Measurements from ENCODE around the gene ATP10A. TPM values are rescaled to one million over a fixed set of nuclear protein-coding genes. Genes with fewer than 3 reads are reported as not detected.

ATP10A gene
- polyA plus RNA-seq, 3 donors = 0.71 to 3.9 (median 0.92) TPM

DNA sequence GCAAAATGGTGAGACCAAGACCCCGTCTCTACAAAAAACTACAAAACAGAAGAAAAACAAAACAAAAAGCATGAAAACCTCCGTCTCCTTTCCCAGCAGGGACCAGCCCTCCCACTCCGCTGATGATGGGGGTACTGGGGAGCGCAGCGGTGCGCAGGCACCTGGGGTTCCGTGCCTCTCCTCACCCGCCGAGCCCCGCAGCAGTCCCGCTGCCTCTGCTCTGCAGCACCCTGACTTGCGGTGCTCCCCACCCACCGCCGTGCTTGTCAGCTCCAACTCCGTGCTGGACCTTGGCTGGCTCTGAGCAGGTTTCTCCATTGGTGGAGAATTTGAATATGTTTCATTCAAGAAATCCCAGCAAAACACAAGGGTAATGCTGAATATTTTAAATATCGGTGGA is 46.7 kb upstream of the ATP10A start:
- WGBS (ENCODE audit: insufficient coverage) = 99% methylated on average over 10 of the region's 16 CpGs
- no peak overlapping the region for H3K4me3 Mint-ChIP-seq
- DNase-seq = no peak
- Histone ChIP-seq H3K4me3 (replicated peaks in 1 of 3; ENCODE audit: low read depth in 2 of 3, low read length in 3 of 3) (no peak overlapping the region), H3K9ac (ENCODE audit: insufficient read depth, low read length, poor library complexity, severe bottlenecking) (no peak overlapping the region), H3K4me2 (replicated peaks; ENCODE audit: extremely low read depth, low read length, poor library complexity, severe bottlenecking) (no peak overlapping the region), H3K27ac (ENCODE audit: low read depth in 1 of 2, low read length in 2 of 2) (no peak overlapping the region), H4K20me1 (ENCODE audit: insufficient read depth, low read length) (no peaks in the 10 kb centered on the region), H3K4me1 (ENCODE audit: control insufficient read depth in 1 of 2, insufficient read depth in 2 of 2, low read length in 2 of 2) (no peaks in the 10 kb centered on the region), H3K27me3 (ENCODE audit: control insufficient read depth in 2 of 2, insufficient read depth in 2 of 2, low read length in 2 of 2) (no peaks in the 10 kb centered on the region), H3K36me3 (replicated peaks in 1 of 2; ENCODE audit: control insufficient read depth in 1 of 2, insufficient read depth in 2 of 2, low read length in 2 of 2) (no peaks in the 10 kb centered on the region), H3K9me3 (replicated peaks in 1 of 2; ENCODE audit: control insufficient read depth in 1 of 2, insufficient read depth in 1 of 2, low read length in 2 of 2) (no peaks in the 10 kb centered on the region), H3K79me2 (ENCODE audit: insufficient read depth, low read length) (no peaks in the 10 kb centered on the region), H2AFZ (ENCODE audit: insufficient read depth, low read depth, low read length, poor library complexity, severe bottlenecking) (no peak overlapping the region)
- peaks cover 4% of the 10 kb centered on the region for H3K4me1 Mint-ChIP-seq
- H3K27ac Mint-ChIP-seq = peak overlapping the region in 1 of 7 donors; percentile 9
- intact Hi-C loops (cut with micrococcal nuclease) = no loop called here
- peaks cover 3 to 8% (median 4%) of the 10 kb centered on the region in 3 donors for H3K27me3 Mint-ChIP-seq (ENCODE audit: low read depth in 3 of 3)
- no peaks in the 10 kb centered on the region for H3K36me3 Mint-ChIP-seq
- peaks cover 0 to 4% (median 1%) of the 10 kb centered on the region in 7 donors for H3K9me3 Mint-ChIP-seq
- TF ChIP-seq, protein P1, sequence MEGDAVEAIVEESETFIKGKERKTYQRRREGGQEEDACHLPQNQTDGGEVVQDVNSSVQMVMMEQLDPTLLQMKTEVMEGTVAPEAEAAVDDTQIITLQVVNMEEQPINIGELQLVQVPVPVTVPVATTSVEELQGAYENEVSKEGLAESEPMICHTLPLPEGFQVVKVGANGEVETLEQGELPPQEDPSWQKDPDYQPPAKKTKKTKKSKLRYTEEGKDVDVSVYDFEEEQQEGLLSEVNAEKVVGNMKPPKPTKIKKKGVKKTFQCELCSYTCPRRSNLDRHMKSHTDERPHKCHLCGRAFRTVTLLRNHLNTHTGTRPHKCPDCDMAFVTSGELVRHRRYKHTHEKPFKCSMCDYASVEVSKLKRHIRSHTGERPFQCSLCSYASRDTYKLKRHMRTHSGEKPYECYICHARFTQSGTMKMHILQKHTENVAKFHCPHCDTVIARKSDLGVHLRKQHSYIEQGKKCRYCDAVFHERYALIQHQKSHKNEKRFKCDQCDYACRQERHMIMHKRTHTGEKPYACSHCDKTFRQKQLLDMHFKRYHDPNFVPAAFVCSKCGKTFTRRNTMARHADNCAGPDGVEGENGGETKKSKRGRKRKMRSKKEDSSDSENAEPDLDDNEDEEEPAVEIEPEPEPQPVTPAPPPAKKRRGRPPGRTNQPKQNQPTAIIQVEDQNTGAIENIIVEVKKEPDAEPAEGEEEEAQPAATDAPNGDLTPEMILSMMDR (IDR thresholded peaks at IDR 0.05) = no peak

DNA sequence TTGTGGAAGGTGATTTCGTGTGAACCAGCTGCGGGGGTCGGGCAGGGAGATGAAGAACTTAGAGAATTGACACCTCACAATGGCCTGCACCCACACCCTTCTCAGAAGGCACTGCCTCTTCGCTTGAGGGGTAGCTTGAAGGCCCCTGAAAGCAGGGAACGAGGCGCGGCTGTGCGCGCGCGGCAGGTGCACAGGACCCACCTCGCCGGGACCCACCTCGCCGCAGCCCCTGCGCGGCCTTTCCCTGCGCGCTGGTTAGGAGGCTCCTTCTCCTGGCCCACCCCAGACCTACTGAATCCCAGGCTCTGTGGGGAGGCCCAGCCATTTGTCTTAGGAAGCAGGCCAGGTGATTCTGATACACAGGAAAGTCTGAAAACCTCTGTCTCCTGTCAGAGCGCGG is 46.2 kb upstream of the ATP10A start:
- Histone ChIP-seq H3K9ac (ENCODE audit: insufficient read depth, low read length, poor library complexity, severe bottlenecking) (no peak overlapping the region), H4K20me1 (ENCODE audit: insufficient read depth, low read length) (no peaks in the 10 kb centered on the region), H3K4me3 (replicated peaks in 1 of 3; ENCODE audit: low read depth in 2 of 3, low read length in 3 of 3) (no peak overlapping the region), H3K79me2 (ENCODE audit: insufficient read depth, low read length) (no peaks in the 10 kb centered on the region), H3K36me3 (replicated peaks in 1 of 2; ENCODE audit: control insufficient read depth in 1 of 2, insufficient read depth in 2 of 2, low read length in 2 of 2) (no peaks in the 10 kb centered on the region), H2AFZ (ENCODE audit: insufficient read depth, low read depth, low read length, poor library complexity, severe bottlenecking) (no peak overlapping the region), H3K27me3 (ENCODE audit: control insufficient read depth in 2 of 2, insufficient read depth in 2 of 2, low read length in 2 of 2) (no peaks in the 10 kb centered on the region), H3K4me2 (replicated peaks; ENCODE audit: extremely low read depth, low read length, poor library complexity, severe bottlenecking) (no peak overlapping the region), H3K27ac (ENCODE audit: low read depth in 1 of 2, low read length in 2 of 2) (no peak overlapping the region), H3K9me3 (replicated peaks in 1 of 2; ENCODE audit: control insufficient read depth in 1 of 2, insufficient read depth in 1 of 2, low read length in 2 of 2) (no peaks in the 10 kb centered on the region), H3K4me1 (ENCODE audit: control insufficient read depth in 1 of 2, insufficient read depth in 2 of 2, low read length in 2 of 2) (no peaks in the 10 kb centered on the region)
- Mint-ChIP-seq H3K9me3 (peaks cover 0 to 4% (median 0%) of the 10 kb centered on the region in 7 donors), H3K4me1 (peaks cover 4% of the 10 kb centered on the region), H3K27ac (no peak overlapping the region), H3K36me3 (no peaks in the 10 kb centered on the region), H3K27me3 (ENCODE audit: low read depth in 3 of 3) (peaks cover 3 to 8% (median 5%) of the 10 kb centered on the region in 3 donors), H3K4me3 (no peak overlapping the region)
- intact Hi-C loops (cut with micrococcal nuclease) = no loop called here
- TF ChIP-seq, protein P1 (IDR thresholded peaks at IDR 0.05) = no peak
- 87% methylated on average over 18 of the region's 21 CpGs for WGBS (ENCODE audit: insufficient coverage)
- DNase-seq = no peak

Measured in CD14-positive monocyte (primary cell).